Activated gamma-delta T cell treated with Interleukin-2 at 50 U/mL for 16 hours (primary cell): ENCODE results near the gene MSLN.

Source experiments
- DNase-seq: peaks from one replicate; pipeline ENCODE4 v3.0.0-alpha.2; 2020

The MSLN gene

GRCh38 chr16:723695-724094 lies 36.8 kb upstream of the MSLN start:
- DNase-seq: no peak

GRCh38 chr16:724188-725040 lies 36.1 kb upstream of the MSLN start:
- DNase-seq: no peak

- DNase-seq: no peak
Observed at GRCh38 chr16:725041-725376, 35.5 kb upstream of the MSLN start.

GRCh38 chr16:725463-726187 lies 34.9 kb upstream of the MSLN start:
- no peak for DNase-seq

GRCh38 chr16:726188-726437 lies 34.4 kb upstream of the MSLN start:
- DNase-seq: no peak

- peak; percentile 63 for DNase-seq
Observed at GRCh38 chr16:726438-727290, 33.9 kb upstream of the MSLN start, which contains the start of the genes CCDC78 and HAGHL. CCDC78 (minus strand) TSS chr16:726443; CDS start chr16:726367, 76 bp downstream. HAGHL (plus strand) TSS chr16:727106; CDS start chr16:727510, 404 bp downstream.

- DNase-seq: peak; percentile 41
Observed at GRCh38 chr16:727291-727977, 33.1 kb upstream of the MSLN start.

GRCh38 chr16:728131-728889 lies 32.2 kb upstream of the MSLN start:
- peak; percentile 53 for DNase-seq

- DNase-seq: no peak
Observed at GRCh38 chr16:728890-729744, 31.4 kb upstream of the MSLN start.

- no peak for DNase-seq
Observed at GRCh38 chr16:729768-730665, 30.5 kb upstream of the MSLN start.

- no peak for DNase-seq
Observed at GRCh38 chr16:730666-731509, 29.6 kb upstream of the MSLN start.

GRCh38 chr16:732332-732731 lies 28.2 kb upstream of the MSLN start:
- no peak for DNase-seq

- no peak for DNase-seq
Observed at GRCh38 chr16:732936-733335, 27.6 kb upstream of the MSLN start.

GRCh38 chr16:733382-734207 lies 26.9 kb upstream of the MSLN start:
- DNase-seq: peak; percentile 37

GRCh38 chr16:734208-734980 lies 26.1 kb upstream of the MSLN start:
- no peak for DNase-seq

GRCh38 chr16:734981-735881 lies 25.3 kb upstream of the MSLN start:
- no peak for DNase-seq
